HCT116 (cell line): ENCODE results near the gene RTTN. TPM values are rescaled to one million over a fixed set of nuclear protein-coding genes. Genes with fewer than 3 reads are reported as not detected.

Experiments used
- ATAC-seq: fragments of 200-7000 bp; cut with Tn5 transposase; 2 replicates; pipeline ENCODE4 v1.9.1; 2020; ENCODE audit warnings: mild to moderate bottlenecking, moderate library complexity
- BruUV-seq: library from RNA; stranded (reverse); fragments of 400-500 nt; replicated peaks from 2 replicates; lab custom pipeline; 2021; lab: Mats Ljungman, UMichigan
- CTCF ChIA-PET: fragments of 300-600 bp; sonication (Branson Sonifier 250); formaldehyde crosslinking; loops from one replicate; lab custom pipeline; 2021; ENCODE audit warnings: antibody characterized with exemption; lab: Charles Lee
- POLR2A ChIA-PET: fragments of 300-600, 350-600 bp; sonication (Branson Sonifier 250); formaldehyde crosslinking; loops from one replicate; lab custom pipeline; 2021; ENCODE audit warnings: antibody characterized with exemption; lab: Charles Lee
- RAD21 ChIA-PET, 2 experiments: fragments of 300-600 bp; sonication (Branson Sonifier 250); formaldehyde crosslinking; loops; one replicate each; lab custom pipeline; 2023; ENCODE audit warnings: low total read pairs in 2 of 2; ENCODE audit not compliant: uncharacterized antibody in 2 of 2, unreplicated experiment in 2 of 2, low non-redundant PET in 1 of 2; lab: Charles Lee
- DNase-seq: peaks from one replicate; pipeline ENCODE4 v3.0.0-alpha.2; 2010; ENCODE audit warnings: low read depth, low spot score
- H2AFZ ChIP-seq: fragments of 200-600 bp; shearing (Covaris generic), sonication (generic); 2 replicates; pipeline ENCODE4 v1.6.1; 2017; ENCODE audit warnings: low read depth, mixed run types, mixed read lengths, antibody characterized with exemption, low read length; ENCODE audit not compliant: poor library complexity, severe bottlenecking
- H3K27ac ChIP-seq: 2 replicates; pipeline ENCODE4 v1.5.1; 2012; ENCODE audit warnings: low read depth, low read length
- H3K27me3 ChIP-seq: fragments of 200-600 bp; sonication (generic); 2 replicates; pipeline ENCODE4 v1.6.1; 2016; ENCODE audit warnings: mixed run types, low read length, mixed read lengths; ENCODE audit not compliant: insufficient read depth
- H3K36me3 ChIP-seq, 2 experiments: fragments of 200-500 bp in 1 of 2; fragments of 200-600 bp in 1 of 2; sonication (Bioruptor generic) in 1 of 2; sonication (generic) in 1 of 2; 2 replicates each; pipeline versions ENCODE4 v1.5.1 to v1.6.1; 2014 to 2016; ENCODE audit warnings: low read length in 2 of 2, inconsistent platforms in 1 of 2, mixed read lengths in 1 of 2, mixed run types in 1 of 2; ENCODE audit not compliant: insufficient read depth in 2 of 2, control insufficient read depth in 1 of 2
- H3K4me1 ChIP-seq, 2 experiments: fragments of 200-600 bp in 1 of 2; sonication (generic) in 1 of 2; 2 replicates each; pipeline versions ENCODE4 v1.5.1 to v1.6.1; 2012 to 2017; ENCODE audit warnings: low read length in 2 of 2, inconsistent platforms in 1 of 2, mild to moderate bottlenecking in 1 of 2, mixed read lengths in 1 of 2, mixed run types in 1 of 2, moderate library complexity in 1 of 2; ENCODE audit not compliant: insufficient read depth in 2 of 2, control insufficient read depth in 1 of 2
- H3K4me2 ChIP-seq: fragments of 200-600 bp; sonication (generic); 2 replicates; pipeline ENCODE4 v1.6.1; 2017; ENCODE audit warnings: mixed run types, low read length, mixed read lengths
- H3K4me3 ChIP-seq, 2 experiments: fragments of 200-600 bp in 1 of 2; sonication (generic) in 1 of 2; replicated peaks in 1 of 2; 2 replicates each; pipeline ENCODE4 v1.5.1; 2011 to 2016; ENCODE audit warnings: low read length in 2 of 2, control low read depth in 1 of 2, low read depth in 1 of 2, mild to moderate bottlenecking in 1 of 2, mixed read lengths in 1 of 2, mixed run types in 1 of 2
- H3K79me2 ChIP-seq: fragments of 200-600 bp; sonication (generic); 2 replicates; pipeline ENCODE4 v1.6.1; 2017; ENCODE audit warnings: mild to moderate bottlenecking, mixed run types, low read length, moderate library complexity, mixed read lengths; ENCODE audit not compliant: insufficient read depth
- H3K9ac ChIP-seq: fragments of 200-600 bp; sonication (generic); 2 replicates; pipeline ENCODE4 v1.6.1; 2016; ENCODE audit warnings: low read length, mixed read lengths
- H3K9me2 ChIP-seq: fragments of 200-600 bp; sonication (generic), shearing (Covaris generic); 2 replicates; pipeline ENCODE4 v1.6.1; 2017; ENCODE audit warnings: mixed run types, mild to moderate bottlenecking, moderate library complexity; ENCODE audit not compliant: insufficient read depth
- H3K9me3 ChIP-seq, 2 experiments: fragments of 200-500 bp in 1 of 2; fragments of 200-600 bp in 1 of 2; sonication (Bioruptor generic) in 1 of 2; sonication (generic) in 1 of 2; 2 replicates each; pipeline ENCODE4 v1.6.1; 2014 to 2017; ENCODE audit warnings: low read length in 2 of 2, mixed read lengths in 2 of 2, inconsistent platforms in 1 of 2, low read depth in 1 of 2, mild to moderate bottlenecking in 1 of 2, mixed run types in 1 of 2, moderate library complexity in 1 of 2; ENCODE audit not compliant: control insufficient read depth in 1 of 2, insufficient read depth in 1 of 2
- H4K20me1 ChIP-seq: fragments of 200-600 bp; sonication (generic), shearing (Covaris generic); 2 replicates; pipeline ENCODE4 v1.6.1; 2017; ENCODE audit warnings: mixed run types, mild to moderate bottlenecking, moderate library complexity; ENCODE audit not compliant: insufficient read depth
- CBX3 ChIP-seq: IDR thresholded peaks from 2 replicates; pipeline ENCODE4 v1.6.1; 2012; ENCODE audit warnings: low read depth
- CEBPB ChIP-seq: IDR thresholded peaks from 2 replicates; pipeline ENCODE4 v1.6.1; 2012; ENCODE audit warnings: low read depth
- EGR1 ChIP-seq: IDR thresholded peaks from 2 replicates; pipeline ENCODE4 v1.6.1; 2012; ENCODE audit warnings: low read depth
- ELF1 ChIP-seq: IDR thresholded peaks from 2 replicates; pipeline ENCODE4 v1.6.1; 2012; ENCODE audit warnings: low read depth, borderline replicate concordance
- EZH2 ChIP-seq: fragments of 200-600 bp; sonication (generic); IDR thresholded peaks from 2 replicates; pipeline ENCODE4 v1.6.1; 2017; ENCODE audit warnings: antibody characterized with exemption, mixed run types
- EZH2phosphoT487 ChIP-seq: fragments of 200-600 bp; IDR thresholded peaks from 2 replicates; pipeline ENCODE4 v1.6.1; 2018; ENCODE audit warnings: antibody characterized with exemption, borderline replicate concordance
- FOSL1 ChIP-seq: IDR thresholded peaks from 2 replicates; pipeline ENCODE4 v1.6.1; 2012; ENCODE audit warnings: low read depth
- JUND ChIP-seq: IDR thresholded peaks from 2 replicates; pipeline ENCODE4 v1.6.1; 2012
- POLR2A ChIP-seq: IDR thresholded peaks from 2 replicates; pipeline ENCODE4 v1.7.0; 2011; ENCODE audit warnings: borderline replicate concordance; ENCODE audit not compliant: insufficient read depth, insufficient read length; ENCODE audit errors: extremely low read depth
- POLR2AphosphoS5 ChIP-seq: IDR thresholded peaks from 2 replicates; pipeline ENCODE4 v1.6.1; 2011; ENCODE audit warnings: mild to moderate bottlenecking, low read depth, low read length, moderate library complexity
- RAD21 ChIP-seq: IDR thresholded peaks from 2 replicates; pipeline ENCODE4 v1.6.1; 2012; ENCODE audit warnings: low read depth, mild to moderate bottlenecking
- REST ChIP-seq: IDR thresholded peaks from 2 replicates; pipeline ENCODE4 v1.6.1; 2012; ENCODE audit warnings: low read depth
- SIN3A ChIP-seq: IDR thresholded peaks from 2 replicates; pipeline ENCODE4 v1.6.1; 2012; ENCODE audit warnings: low read depth
- SP1 ChIP-seq: IDR thresholded peaks from 2 replicates; pipeline ENCODE4 v1.6.1; 2012; ENCODE audit warnings: low read depth
- SRF ChIP-seq: IDR thresholded peaks from 2 replicates; pipeline ENCODE4 v1.6.1; 2012; ENCODE audit warnings: low read depth
- TCF7L2 ChIP-seq: IDR thresholded peaks from 2 replicates; pipeline ENCODE4 v1.7.0; 2011; ENCODE audit warnings: borderline replicate concordance, inconsistent platforms; ENCODE audit not compliant: insufficient read depth, insufficient read length; ENCODE audit errors: extremely low read depth
- YY1 ChIP-seq: IDR thresholded peaks from 2 replicates; pipeline ENCODE4 v1.6.1; 2011; ENCODE audit warnings: low read length, low read depth, moderate library complexity, mild to moderate bottlenecking; ENCODE audit not compliant: insufficient replicate concordance; ENCODE audit errors: extremely low read depth
- ZFX ChIP-seq: fragments of 450-650 bp; IDR thresholded peaks from 2 replicates; pipeline ENCODE4 v1.6.1; 2017
- ZNF274 ChIP-seq: fragments of 200-500 bp; sonication (Bioruptor generic); IDR thresholded peaks from 2 replicates; pipeline ENCODE4 v1.6.1; 2014; ENCODE audit warnings: mild to moderate bottlenecking, low read depth, low read length, inconsistent platforms
- intact Hi-C: fragments of 100-400 bp; cut with micrococcal nuclease; formaldehyde crosslinking; loops from 2 replicates; pipeline ENCODE4 v1.10.0; 2022
- total RNA-seq: library from RNA; stranded (reverse); gene quantifications from one replicate; pipeline ENCODE4 v1.2.1, GENCODE V29; 2021; ENCODE audit not compliant: unreplicated experiment
- TF ChIP-seq, protein P1 (sequence below): IDR thresholded peaks from 2 replicates; pipeline ENCODE4 v1.6.1; 2012
- TF ChIP-seq, protein P2 (sequence below): IDR thresholded peaks from 2 replicates; pipeline ENCODE4 v1.6.1; 2011; ENCODE audit warnings: mild to moderate bottlenecking, low read length, moderate library complexity; ENCODE audit not compliant: insufficient replicate concordance; ENCODE audit errors: extremely low read depth

RTTN gene
- total RNA-seq, 1 experiment from 2014 or later = 41.2 TPM

DNA sequence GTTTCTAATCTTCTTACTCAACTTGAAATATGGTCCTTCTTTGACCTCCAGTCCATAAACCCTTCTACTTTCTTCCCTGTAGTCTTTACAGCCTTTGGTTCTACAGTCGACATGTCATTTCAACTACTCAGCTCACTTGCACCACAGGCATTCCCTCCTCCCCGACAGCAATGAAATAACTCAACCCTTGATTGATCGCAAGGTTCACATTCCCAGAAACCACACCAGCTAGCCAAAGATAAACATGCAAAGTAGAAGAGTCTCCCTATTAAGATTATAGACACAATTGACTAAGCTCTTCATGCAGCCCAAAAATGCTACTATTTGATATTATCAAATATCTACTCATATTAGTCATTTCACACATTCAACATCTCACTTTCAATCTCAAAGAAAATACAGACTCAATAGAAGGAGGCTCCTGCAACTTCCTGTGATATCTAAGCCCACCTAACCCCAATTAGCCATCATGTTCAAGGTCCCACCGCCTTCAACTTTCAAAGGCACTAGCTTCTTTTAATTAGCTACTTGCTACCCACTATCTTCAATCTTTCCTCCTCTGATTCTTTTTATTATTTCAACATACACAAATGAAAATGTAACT, 50.8 kb downstream of the RTTN start (continued):
- TF ChIP-seq YY1 = no peak

DNA sequence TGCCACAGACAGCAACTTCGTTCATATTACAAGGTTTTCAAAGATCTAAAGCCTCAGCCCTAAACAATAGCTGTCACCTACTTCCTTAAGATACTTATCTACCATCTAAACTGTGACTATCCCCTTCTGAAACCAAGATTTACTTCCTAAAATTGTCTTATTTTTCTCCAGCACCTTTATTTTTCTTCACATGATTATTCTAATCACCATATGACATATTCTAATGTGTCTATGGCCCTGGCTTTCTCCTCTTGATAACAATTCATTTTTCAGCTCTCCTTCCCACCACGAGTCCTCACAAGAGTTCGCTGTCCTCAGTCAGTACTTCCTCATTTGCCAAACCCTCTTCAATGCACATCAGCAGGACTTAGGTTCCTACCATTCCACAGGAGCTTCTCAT, 53.9 kb downstream of the RTTN start:
- peaks cover 14 to 27% of the 10 kb centered on the region in 2 experiments; a peak in 3 of 4 replicates for H3K36me3 ChIP-seq
- ChIA-PET CTCF (no interaction called here), RAD21 (no interaction called here), POLR2A (no interaction called here)
- no peaks in the 10 kb centered on the region for H3K9me2 ChIP-seq
- no peak overlapping the region for H3K4me3 ChIP-seq
- DNase-seq (no peak), ATAC-seq (no peak)
- H3K9me3 ChIP-seq = no peaks in the 10 kb centered on the region
- H3K79me2 ChIP-seq = peaks cover 19% of the 10 kb centered on the region; the same call in 1 of the 2 replicates
- H3K4me1 ChIP-seq = no peaks in the 10 kb centered on the region
- H3K9ac ChIP-seq = no peak overlapping the region
- H4K20me1 ChIP-seq = no peaks in the 10 kb centered on the region
- BruUV-seq = no TSS peak
- H2AFZ ChIP-seq = no peak overlapping the region
- no peak overlapping the region for H3K4me2 ChIP-seq
- intact Hi-C loops = no loop called here
- TF ChIP-seq, protein P1, sequence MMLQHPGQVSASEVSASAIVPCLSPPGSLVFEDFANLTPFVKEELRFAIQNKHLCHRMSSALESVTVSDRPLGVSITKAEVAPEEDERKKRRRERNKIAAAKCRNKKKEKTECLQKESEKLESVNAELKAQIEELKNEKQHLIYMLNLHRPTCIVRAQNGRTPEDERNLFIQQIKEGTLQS = no peak
- TF ChIP-seq ZFX = no peak
- TF ChIP-seq RAD21 = no peak
- no peak for TF ChIP-seq POLR2AphosphoS5
- no peak for TF ChIP-seq ELF1
- TF ChIP-seq EGR1 = no peak
- TF ChIP-seq SRF = no peak
- no peak for TF ChIP-seq REST
- no peak for TF ChIP-seq CEBPB
- no peak for TF ChIP-seq SP1
- no peak for TF ChIP-seq TCF7L2
- TF ChIP-seq POLR2A = no peak
- TF ChIP-seq EZH2 = no peak
- no peak for TF ChIP-seq ZNF274
- TF ChIP-seq CBX3 = no peak
- no peak for TF ChIP-seq JUND
- no peak for TF ChIP-seq FOSL1
- TF ChIP-seq SIN3A = no peak
- TF ChIP-seq EZH2phosphoT487 = no peak
- TF ChIP-seq, protein P2, sequence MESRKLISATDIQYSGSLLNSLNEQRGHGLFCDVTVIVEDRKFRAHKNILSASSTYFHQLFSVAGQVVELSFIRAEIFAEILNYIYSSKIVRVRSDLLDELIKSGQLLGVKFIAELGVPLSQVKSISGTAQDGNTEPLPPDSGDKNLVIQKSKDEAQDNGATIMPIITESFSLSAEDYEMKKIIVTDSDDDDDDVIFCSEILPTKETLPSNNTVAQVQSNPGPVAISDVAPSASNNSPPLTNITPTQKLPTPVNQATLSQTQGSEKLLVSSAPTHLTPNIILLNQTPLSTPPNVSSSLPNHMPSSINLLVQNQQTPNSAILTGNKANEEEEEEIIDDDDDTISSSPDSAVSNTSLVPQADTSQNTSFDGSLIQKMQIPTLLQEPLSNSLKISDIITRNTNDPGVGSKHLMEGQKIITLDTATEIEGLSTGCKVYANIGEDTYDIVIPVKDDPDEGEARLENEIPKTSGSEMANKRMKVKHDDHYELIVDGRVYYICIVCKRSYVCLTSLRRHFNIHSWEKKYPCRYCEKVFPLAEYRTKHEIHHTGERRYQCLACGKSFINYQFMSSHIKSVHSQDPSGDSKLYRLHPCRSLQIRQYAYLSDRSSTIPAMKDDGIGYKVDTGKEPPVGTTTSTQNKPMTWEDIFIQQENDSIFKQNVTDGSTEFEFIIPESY = no peak
- no peaks in the 10 kb centered on the region for H3K27me3 ChIP-seq
- H3K27ac ChIP-seq = no peak overlapping the region
